PC-9 (cell line): Measurements from ENCODE around the gene TRIM5. TPM values are rescaled to one million over a fixed set of nuclear protein-coding genes. Genes with fewer than 3 reads are reported as not detected.
"Not testable (repeated sequence)": the region's sequence is repeated elsewhere in the genome, so short reads cannot be mapped to it uniquely, and the experiment has no call there.

Source experiments
- BruUV-seq: library from RNA; stranded (reverse); fragments of 400-500 nt; replicated peaks from 2 replicates; lab custom pipeline; 2021; lab: Mats Ljungman, UMichigan
- CTCF ChIA-PET: fragments of 300-600 bp; sonication (Branson Sonifier 250); formaldehyde crosslinking; loops from one replicate; lab custom pipeline; 2022; ENCODE audit warnings: antibody characterized with exemption; lab: Charles Lee
- POLR2A ChIA-PET: fragments of 300-600 bp; sonication (Branson Sonifier 250); formaldehyde crosslinking; loops from one replicate; lab custom pipeline; 2022; ENCODE audit warnings: antibody characterized with exemption; ENCODE audit not compliant: unreplicated experiment; lab: Charles Lee
- DNase-seq, 2 experiments: peaks; one replicate each; pipeline versions ENCODE4 v3.0.0 to v3.0.0-alpha.2; 2015 to 2022; ENCODE audit warnings: mixed read lengths in 1 of 2
- H2AFZ ChIP-seq: fragments of 200-600 bp; sonication (generic); 2 replicates; pipeline ENCODE4 v1.8.1; 2017; ENCODE audit warnings: antibody characterized with exemption
- H3F3A ChIP-seq: fragments of 200-600 bp; sonication (generic); 2 replicates; pipeline ENCODE4 v1.8.1; 2017; ENCODE audit warnings: antibody characterized with exemption, mild to moderate bottlenecking, low read depth; ENCODE audit not compliant: insufficient read depth
- H3K27ac ChIP-seq: fragments of 200-600 bp; sonication (generic); 2 replicates; pipeline ENCODE4 v1.6.1; 2016; ENCODE audit warnings: mixed run types
- H3K27me3 ChIP-seq: fragments of 200-600 bp; sonication (generic); 2 replicates; pipeline ENCODE4 v1.6.1; 2016; ENCODE audit warnings: low read depth, mixed run types; ENCODE audit not compliant: insufficient read depth
- H3K36me3 ChIP-seq: fragments of 200-600 bp; sonication (generic); 2 replicates; pipeline ENCODE4 v1.6.1; 2016; ENCODE audit warnings: low read depth, mixed run types
- H3K4me1 ChIP-seq: fragments of 200-600 bp; sonication (generic); replicated peaks from 2 replicates; pipeline ENCODE4 v1.6.1; 2016; ENCODE audit warnings: mixed run types; ENCODE audit not compliant: insufficient read depth
- H3K4me2 ChIP-seq: fragments of 200-600 bp; sonication (generic); 2 replicates; pipeline ENCODE4 v1.6.1; 2017; ENCODE audit warnings: mixed run types
- H3K4me3 ChIP-seq: fragments of 200-600 bp; sonication (generic); 2 replicates; pipeline ENCODE4 v1.6.1; 2016; ENCODE audit warnings: mixed run types
- H3K79me2 ChIP-seq: fragments of 200-600 bp; sonication (generic); 2 replicates; pipeline ENCODE4 v1.6.1; 2017; ENCODE audit warnings: low read depth, mixed run types
- H3K9me2 ChIP-seq: fragments of 200-600 bp; sonication (generic); 2 replicates; pipeline ENCODE4 v1.8.1; 2017; ENCODE audit warnings: mild to moderate bottlenecking; ENCODE audit not compliant: insufficient read depth
- H3K9me3 ChIP-seq: fragments of 200-600 bp; sonication (generic); 2 replicates; pipeline ENCODE4 v1.8.1; 2016; ENCODE audit warnings: low read depth; ENCODE audit not compliant: insufficient read depth
- H4K20me1 ChIP-seq: fragments of 200-600 bp; sonication (generic); 2 replicates; pipeline ENCODE4 v1.8.1; 2017; ENCODE audit not compliant: insufficient read depth
- EZH2 ChIP-seq: fragments of 200-600 bp; sonication (generic); IDR thresholded peaks from 2 replicates; pipeline ENCODE4 v1.8.0; 2017; ENCODE audit warnings: antibody characterized with exemption, low read depth
- intact Hi-C: fragments of 100-400 bp; cut with micrococcal nuclease; formaldehyde crosslinking; loops from one replicate; pipeline ENCODE4 v1.10.0; 2022; ENCODE audit not compliant: unreplicated experiment
- total RNA-seq: library from RNA; stranded (reverse); gene quantifications from 2 replicates; pipeline ENCODE4 v1.2.3, GENCODE V29; 2021
- TF ChIP-seq, protein P1 (sequence below): fragments of 200-600 bp; sonication (generic); conservative IDR thresholded peaks from 2 replicates; pipeline ENCODE4 v1.6.1; 2017; ENCODE audit warnings: mixed run types, antibody characterized with exemption, mild to moderate bottlenecking, moderate library complexity

TRIM5 gene
- total RNA-seq, 1 experiment from 2014 or later, result 20.5 TPM

DNA sequence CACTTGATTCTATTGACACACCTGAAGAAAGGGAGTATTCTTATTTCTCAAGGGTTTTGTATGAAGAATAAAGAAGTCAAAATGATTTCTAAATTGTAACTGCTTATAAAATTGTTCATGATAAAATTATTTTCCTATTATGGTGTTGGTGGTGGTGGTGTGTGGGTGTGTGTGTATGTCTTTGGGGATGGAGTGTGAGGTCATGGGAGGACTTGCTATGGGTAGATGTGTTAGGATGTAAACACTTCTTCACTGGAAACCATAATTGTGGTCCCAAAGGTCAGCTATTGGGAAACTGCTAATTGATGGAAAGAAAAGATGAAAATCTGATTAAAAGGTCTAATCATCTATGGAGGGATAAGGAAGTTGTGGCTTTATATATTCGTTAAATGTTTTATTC, 9.8 kb upstream of the TRIM5 start:
- Histone ChIP-seq H3K27me3 (no peaks in the 10 kb centered on the region), H3K27ac (no peak overlapping the region), H3K79me2 (no peaks in the 10 kb centered on the region), H3K9me2 (no peaks in the 10 kb centered on the region), H4K20me1 (no peaks in the 10 kb centered on the region), H2AFZ (no peak overlapping the region), H3K36me3 (no peaks in the 10 kb centered on the region), H3F3A (no peaks in the 10 kb centered on the region), H3K4me3 (no peak overlapping the region), H3K9me3 (no peaks in the 10 kb centered on the region), H3K4me2 (no peak overlapping the region), H3K4me1 (no peaks in the 10 kb centered on the region)
- no TSS peak for BruUV-seq
- ChIA-PET POLR2A (no interaction called here), CTCF (no interaction called here)
- DNase-seq, result no peak
- intact Hi-C loops, result no loop called here
- TF ChIP-seq EZH2, result no peak
- TF ChIP-seq, protein P1, sequence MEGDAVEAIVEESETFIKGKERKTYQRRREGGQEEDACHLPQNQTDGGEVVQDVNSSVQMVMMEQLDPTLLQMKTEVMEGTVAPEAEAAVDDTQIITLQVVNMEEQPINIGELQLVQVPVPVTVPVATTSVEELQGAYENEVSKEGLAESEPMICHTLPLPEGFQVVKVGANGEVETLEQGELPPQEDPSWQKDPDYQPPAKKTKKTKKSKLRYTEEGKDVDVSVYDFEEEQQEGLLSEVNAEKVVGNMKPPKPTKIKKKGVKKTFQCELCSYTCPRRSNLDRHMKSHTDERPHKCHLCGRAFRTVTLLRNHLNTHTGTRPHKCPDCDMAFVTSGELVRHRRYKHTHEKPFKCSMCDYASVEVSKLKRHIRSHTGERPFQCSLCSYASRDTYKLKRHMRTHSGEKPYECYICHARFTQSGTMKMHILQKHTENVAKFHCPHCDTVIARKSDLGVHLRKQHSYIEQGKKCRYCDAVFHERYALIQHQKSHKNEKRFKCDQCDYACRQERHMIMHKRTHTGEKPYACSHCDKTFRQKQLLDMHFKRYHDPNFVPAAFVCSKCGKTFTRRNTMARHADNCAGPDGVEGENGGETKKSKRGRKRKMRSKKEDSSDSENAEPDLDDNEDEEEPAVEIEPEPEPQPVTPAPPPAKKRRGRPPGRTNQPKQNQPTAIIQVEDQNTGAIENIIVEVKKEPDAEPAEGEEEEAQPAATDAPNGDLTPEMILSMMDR, result no peak

DNA sequence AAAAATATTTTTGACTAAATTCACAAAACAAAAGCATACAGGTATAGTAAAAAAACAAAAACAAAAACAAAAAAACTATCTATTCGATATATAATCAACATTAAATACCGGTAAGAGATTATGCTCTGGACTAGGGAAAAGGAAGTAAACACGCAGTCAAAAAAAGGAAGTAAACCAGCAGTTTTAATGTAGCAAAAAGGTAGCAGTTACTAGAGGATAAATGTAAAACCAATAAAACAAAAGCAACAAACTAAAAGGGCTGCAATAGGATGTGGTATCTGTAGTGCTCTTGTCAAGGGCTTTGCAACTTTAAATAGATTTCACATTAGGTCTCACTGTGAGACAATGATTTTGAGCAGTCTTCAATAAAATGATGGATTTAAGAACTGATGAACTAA, 7.1 kb upstream of the TRIM5 start:
- Histone ChIP-seq H3K27ac (no peak overlapping the region), H3K9me2 (no peaks in the 10 kb centered on the region), H3K4me1 (no peaks in the 10 kb centered on the region), H3K36me3 (no peaks in the 10 kb centered on the region), H4K20me1 (no peaks in the 10 kb centered on the region), H3K4me2 (no peak overlapping the region), H3K9me3 (no peaks in the 10 kb centered on the region), H3F3A (no peaks in the 10 kb centered on the region), H3K4me3 (no peak overlapping the region), H2AFZ (no peak overlapping the region), H3K27me3 (no peaks in the 10 kb centered on the region), H3K79me2 (no peaks in the 10 kb centered on the region)
- intact Hi-C loops, result no loop called here
- CTCF ChIA-PET, result no interaction called here
- no peak for TF ChIP-seq EZH2
- TF ChIP-seq, protein P1, result no peak
- POLR2A ChIA-PET, result no interaction called here
- DNase-seq, result no peak
- no TSS peak for BruUV-seq

DNA sequence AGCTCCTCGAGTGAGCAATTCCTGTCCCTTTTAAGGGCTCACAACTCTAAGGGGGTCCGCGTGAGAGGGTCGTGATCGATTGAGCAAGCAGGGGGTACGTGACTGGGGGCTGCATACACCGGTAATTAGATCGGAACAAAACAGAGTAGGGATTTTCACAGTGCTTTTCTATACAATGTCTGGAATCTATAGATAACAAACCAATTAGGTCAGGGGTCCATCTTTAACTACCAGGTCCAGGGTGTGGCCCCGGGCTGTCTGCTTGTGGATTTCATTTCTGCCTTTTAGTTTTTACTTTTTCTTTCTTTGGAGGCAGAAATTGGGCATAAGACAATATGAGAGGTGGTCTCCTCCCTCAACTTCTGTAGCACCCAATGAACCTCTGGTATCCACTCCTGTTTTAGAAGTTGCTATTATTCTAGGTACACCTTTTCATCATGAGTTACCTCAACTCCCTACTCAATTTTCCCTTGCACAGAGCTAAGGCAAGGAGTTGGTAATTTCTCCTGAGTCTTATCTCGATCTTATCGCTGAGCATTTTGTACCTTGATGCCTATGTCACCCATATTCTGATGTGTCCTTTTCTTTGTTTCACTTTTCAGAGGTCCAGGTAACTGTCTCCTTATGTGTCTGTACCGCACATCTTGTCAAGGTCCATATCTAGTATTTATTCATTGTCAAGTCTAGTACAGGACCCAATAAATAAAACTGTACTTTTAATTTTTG, 6.5 kb upstream of the TRIM5 start:
- H2AFZ ChIP-seq, H3K9me2 ChIP-seq, H3K27ac ChIP-seq, H3K9me3 ChIP-seq, BruUV-seq, intact Hi-C loops, H4K20me1 ChIP-seq, CTCF ChIA-PET, H3F3A ChIP-seq, H3K4me3 ChIP-seq, H3K79me2 ChIP-seq, H3K36me3 ChIP-seq, H3K4me1 ChIP-seq, H3K27me3 ChIP-seq, POLR2A ChIA-PET, DNase-seq, H3K4me2 ChIP-seq: not testable (repeated sequence)

DNA sequence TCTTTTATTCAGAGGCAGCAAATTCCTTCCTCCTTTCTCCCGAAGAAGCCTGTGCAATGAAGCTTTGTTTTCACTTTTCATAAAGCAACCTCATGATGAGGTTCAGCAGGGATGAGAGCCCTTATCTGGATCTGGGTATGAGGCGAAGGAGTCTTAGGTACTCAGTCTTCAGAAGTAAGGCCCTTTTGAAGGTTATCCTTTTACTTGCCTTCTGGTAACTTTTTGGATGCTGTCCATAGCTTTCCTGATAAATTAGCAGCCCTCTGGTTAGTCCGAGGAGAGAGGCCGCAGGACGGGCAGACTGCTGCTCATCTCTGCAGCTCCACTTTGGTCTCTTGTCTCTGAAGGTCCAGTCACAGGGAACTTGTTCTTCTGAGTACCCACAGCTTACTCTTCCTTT, 5.9 kb upstream of the TRIM5 start:
- Histone ChIP-seq H2AFZ (no peak overlapping the region), H3K36me3 (no peaks in the 10 kb centered on the region), H3K27ac (no peak overlapping the region), H3K4me3 (no peak overlapping the region), H3K4me1 (no peaks in the 10 kb centered on the region), H3F3A (no peaks in the 10 kb centered on the region), H3K9me2 (no peaks in the 10 kb centered on the region), H3K9me3 (no peaks in the 10 kb centered on the region), H3K79me2 (no peaks in the 10 kb centered on the region), H3K4me2 (no peak overlapping the region), H4K20me1 (no peaks in the 10 kb centered on the region), H3K27me3 (no peaks in the 10 kb centered on the region)
- DNase-seq, result no peak
- POLR2A ChIA-PET, result no interaction called here
- intact Hi-C loops, result no loop called here
- CTCF ChIA-PET, result no interaction called here
- TF ChIP-seq, protein P1, result no peak
- TF ChIP-seq EZH2, result no peak
- no TSS peak for BruUV-seq
